GM19328 (cell line): Measurements from ENCODE around the gene BMX.

Source experiments
- ATAC-seq: cut with Tn5 transposase; IDR thresholded peaks from one replicate; pipeline ENCODE4 v1.9.1; 2021; ENCODE audit warnings: mild to moderate bottlenecking, moderate library complexity; ENCODE audit not compliant: unreplicated experiment

BMX gene

GRCh38 chrX:15500497-15500966, at the start of gene BMX:
Gene BMX, plus strand, starts transcription at chrX:15500807. Its CDS starts 7,547 bp downstream, at chrX:15508354.
- ATAC-seq: no peak

- no peak for ATAC-seq
Observed at GRCh38 chrX:15451913-15452312, 48.7 kb upstream of the BMX start.

GRCh38 chrX:15464704-15465103, 35.9 kb upstream of the BMX start:
- no peak for ATAC-seq

- peak; percentile 63 for ATAC-seq
Observed at GRCh38 chrX:15465347-15465746, 35.3 kb upstream of the BMX start.

GRCh38 chrX:15465896-15466651, 34.5 kb upstream of the BMX start:
- no peak for ATAC-seq

- no peak for ATAC-seq
Observed at GRCh38 chrX:15468036-15468435, 32.6 kb upstream of the BMX start.

- no peak for ATAC-seq
Observed at GRCh38 chrX:15469613-15470012, 31.0 kb upstream of the BMX start.

- peak; percentile 67 for ATAC-seq
Observed at GRCh38 chrX:15471028-15471427, 29.6 kb upstream of the BMX start.

- ATAC-seq: no peak
Observed at GRCh38 chrX:15472531-15472930, 28.1 kb upstream of the BMX start.

GRCh38 chrX:15474028-15474427, 26.6 kb upstream of the BMX start:
- ATAC-seq: no peak

GRCh38 chrX:15475021-15475420, 25.6 kb upstream of the BMX start:
- ATAC-seq: no peak

GRCh38 chrX:15475486-15475885, 25.1 kb upstream of the BMX start:
- ATAC-seq: no peak

GRCh38 chrX:15483891-15484290, 16.7 kb upstream of the BMX start:
- ATAC-seq: no peak

GRCh38 chrX:15492469-15492868, 8.1 kb upstream of the BMX start:
- ATAC-seq: no peak

GRCh38 chrX:15493118-15493962, 7.3 kb upstream of the BMX start, which contains the start of gene PIR:
Gene PIR, minus strand, starts transcription at chrX:15493333. Its CDS starts 2,076 bp downstream, at chrX:15491257.
- ATAC-seq: peak; percentile 92

GRCh38 chrX:15495801-15496200, 4.8 kb upstream of the BMX start:
- no peak for ATAC-seq

GRCh38 chrX:15496824-15497223, 3.8 kb upstream of the BMX start:
- no peak for ATAC-seq

GRCh38 chrX:15497865-15498264, 2.7 kb upstream of the BMX start:
- ATAC-seq: no peak

GRCh38 chrX:15498741-15499140, 1.9 kb upstream of the BMX start:
- no peak for ATAC-seq

- no peak for ATAC-seq
Observed at GRCh38 chrX:15499976-15500375, 631 bp upstream of the BMX start.

- ATAC-seq: no peak
Observed at GRCh38 chrX:15501506-15501905, 899 bp downstream of the BMX start.

GRCh38 chrX:15504661-15505060, 4.1 kb downstream of the BMX start:
- ATAC-seq: no peak
